Transverse colon (tissue), 4 donors: ENCODE measurements around the gene ARMC3. TPM values are rescaled to one million over a fixed set of nuclear protein-coding genes. Genes with fewer than 3 reads are reported as not detected.

Experiments
- DNase-seq: peaks from one replicate; pipeline ENCODE4 v3.0.0-alpha.2; 2019
- H3K27ac ChIP-seq, 4 donors: fragments of 200-600 bp; sonication (generic); 2 replicates each; pipeline ENCODE4 v1.5.1; 2016 to 2018; ENCODE audit warnings: inconsistent platforms in 4 of 4
- H3K27me3 ChIP-seq: fragments of 200-600 bp; sonication (generic); 2 replicates; pipeline ENCODE4 v1.5.1; 2017; ENCODE audit warnings: inconsistent platforms
- H3K36me3 ChIP-seq, 4 donors: fragments of 200-600 bp; sonication (generic); 2 replicates each; pipeline ENCODE4 v1.5.1; 2017 to 2019; ENCODE audit warnings: inconsistent platforms in 4 of 4
- H3K4me1 ChIP-seq, 4 donors: fragments of 200-600 bp; sonication (generic); 2 replicates each; pipeline ENCODE4 v1.5.1; 2017 to 2020; ENCODE audit warnings: inconsistent platforms in 4 of 4
- H3K4me3 ChIP-seq, 4 donors: fragments of 200-600 bp; sonication (generic); 1 replicate in 1 of 4; 2 replicates in 3 of 4; pipeline versions ENCODE4 v1.5.1 to v1.6.1; 2017 to 2019; ENCODE audit warnings: inconsistent platforms in 4 of 4
- H3K9me3 ChIP-seq, 2 donors: fragments of 200-600 bp; sonication (generic); 2 replicates each; pipeline ENCODE4 v1.5.1; 2017 to 2019; ENCODE audit warnings: inconsistent platforms in 2 of 2
- EP300 ChIP-seq: sonication (generic); formaldehyde crosslinking; IDR thresholded peaks from one replicate; pipeline ENCODE4 v1.6.1; 2017; ENCODE audit warnings: antibody characterized with exemption, low read depth
- POLR2A ChIP-seq: fragments of 450-650 bp; IDR thresholded peaks from one replicate; pipeline ENCODE4 v1.6.1; 2016; ENCODE audit warnings: antibody characterized with exemption, mild to moderate bottlenecking, moderate library complexity
- POLR2AphosphoS5 ChIP-seq, 3 donors: sonication (generic); formaldehyde crosslinking; IDR thresholded peaks; one replicate each; pipeline ENCODE4 v1.6.1; 2016; ENCODE audit warnings: antibody characterized with exemption in 3 of 3
- WGBS, 2 donors: methylation state at CpG; one replicate each; pipeline ENCODE4 v1.1.5; 2018; ENCODE audit warnings: low coverage in 1 of 2; 5-methylcytosine and 5-hydroxymethylcytosine counted together
- in situ Hi-C, 4 donors: fragments of 200-750 bp; cut with MboI; loops; one replicate each; pipeline versions ENCODE4 v1.15.0 to v1.15.1; 2017; ENCODE audit warnings: low sequenced_read_pairs in 3 of 4, low pct_ligation_motif_present in 1 of 4, low pct_unique_long_range_greater_than_20kb in 1 of 4
- intact Hi-C: fragments of 100-400 bp; cut with DNase I; formaldehyde crosslinking; loops from one replicate; pipeline ENCODE4 v1.15.1; 2023; ENCODE audit warnings: low total_unique reads
- total RNA-seq, 4 donors: library from RNA; depleted of rRNA; stranded (reverse); fragments of >200 nt; gene quantifications; one replicate each; pipeline ENCODE4 v1.1.0, GENCODE V29; 2016
- TF ChIP-seq, protein P1 (sequence below), 5 experiments: fragments of 200-600 bp in 3 of 5; fragments of 450-650 bp in 2 of 5; sonication (generic) in 3 of 5; IDR thresholded peaks; 1 replicate in 2 of 5; 2 replicates in 3 of 5; pipeline ENCODE4 v1.5.1; 2016 to 2017; ENCODE audit warnings: antibody characterized with exemption in 5 of 5, inconsistent platforms in 3 of 5, mild to moderate bottlenecking in 2 of 5, moderate library complexity in 1 of 5

The ARMC3 gene
- total RNA-seq, 4 donors from 2014 or later, result not detected

- DNase-seq, result no peak
- TF ChIP-seq EP300 (no peak), POLR2AphosphoS5 (IDR thresholded peaks at IDR 0.05) (no peak), POLR2A (no peak)
- TF ChIP-seq, protein P1, sequence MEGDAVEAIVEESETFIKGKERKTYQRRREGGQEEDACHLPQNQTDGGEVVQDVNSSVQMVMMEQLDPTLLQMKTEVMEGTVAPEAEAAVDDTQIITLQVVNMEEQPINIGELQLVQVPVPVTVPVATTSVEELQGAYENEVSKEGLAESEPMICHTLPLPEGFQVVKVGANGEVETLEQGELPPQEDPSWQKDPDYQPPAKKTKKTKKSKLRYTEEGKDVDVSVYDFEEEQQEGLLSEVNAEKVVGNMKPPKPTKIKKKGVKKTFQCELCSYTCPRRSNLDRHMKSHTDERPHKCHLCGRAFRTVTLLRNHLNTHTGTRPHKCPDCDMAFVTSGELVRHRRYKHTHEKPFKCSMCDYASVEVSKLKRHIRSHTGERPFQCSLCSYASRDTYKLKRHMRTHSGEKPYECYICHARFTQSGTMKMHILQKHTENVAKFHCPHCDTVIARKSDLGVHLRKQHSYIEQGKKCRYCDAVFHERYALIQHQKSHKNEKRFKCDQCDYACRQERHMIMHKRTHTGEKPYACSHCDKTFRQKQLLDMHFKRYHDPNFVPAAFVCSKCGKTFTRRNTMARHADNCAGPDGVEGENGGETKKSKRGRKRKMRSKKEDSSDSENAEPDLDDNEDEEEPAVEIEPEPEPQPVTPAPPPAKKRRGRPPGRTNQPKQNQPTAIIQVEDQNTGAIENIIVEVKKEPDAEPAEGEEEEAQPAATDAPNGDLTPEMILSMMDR (IDR thresholded peaks at IDR 0.05), result no peak
- H3K27ac ChIP-seq, result no peak overlapping the region
- no peak overlapping the region for H3K4me3 ChIP-seq
- H3K27me3 ChIP-seq, result peaks cover 4% of the 10 kb centered on the region
- H3K9me3 ChIP-seq, result no peaks in the 10 kb centered on the region
- in situ Hi-C loops (no loop called here), intact Hi-C loops (no loop called here)
- H3K36me3 ChIP-seq, result no peaks in the 10 kb centered on the region
- H3K4me1 ChIP-seq, result no peaks in the 10 kb centered on the region
Measured at GRCh38 chr10:23034790-23035189, 106.9 kb downstream of the ARMC3 start.

- in situ Hi-C loops, result no loop called here
Measured at GRCh38 chr10:23035569-23035968, 107.7 kb downstream of the ARMC3 start.

GRCh38 chr10:23037152-23037551 is 109.3 kb downstream of the ARMC3 start:
- in situ Hi-C loops (no loop called here), intact Hi-C loops (no loop called here)
- 84 to 86% methylated on average over 10 of the region's 10 CpGs for whole genome bisulfite sequencing, 2 donors
- Histone ChIP-seq H3K27me3 (no peaks in the 10 kb centered on the region), H3K4me3 (no peak overlapping the region), H3K9me3 (no peaks in the 10 kb centered on the region), H3K36me3 (no peaks in the 10 kb centered on the region), H3K27ac (no peak overlapping the region), H3K4me1 (no peaks in the 10 kb centered on the region)
- no peak for TF ChIP-seq EP300
- no peak for TF ChIP-seq POLR2AphosphoS5 (IDR thresholded peaks at IDR 0.05)
- TF ChIP-seq, protein P1 (IDR thresholded peaks at IDR 0.05), result no peak
- TF ChIP-seq POLR2A, result no peak
- DNase-seq, result no peak

More at GRCh38 chr10:23035569-23035968, 107.7 kb downstream of the ARMC3 start:
- intact Hi-C loops, result no loop called here
- no peak overlapping the region for H3K27ac ChIP-seq
- no peak overlapping the region for H3K4me3 ChIP-seq
- no peak for DNase-seq
- peaks cover 4% of the 10 kb centered on the region for H3K27me3 ChIP-seq
- no peaks in the 10 kb centered on the region for H3K9me3 ChIP-seq
- H3K36me3 ChIP-seq, result no peaks in the 10 kb centered on the region
- no peak for TF ChIP-seq POLR2A
- TF ChIP-seq, protein P1 (IDR thresholded peaks at IDR 0.05), result no peak
- TF ChIP-seq EP300, result no peak
- no peak for TF ChIP-seq POLR2AphosphoS5 (IDR thresholded peaks at IDR 0.05)
- H3K4me1 ChIP-seq, result no peaks in the 10 kb centered on the region

DNA sequence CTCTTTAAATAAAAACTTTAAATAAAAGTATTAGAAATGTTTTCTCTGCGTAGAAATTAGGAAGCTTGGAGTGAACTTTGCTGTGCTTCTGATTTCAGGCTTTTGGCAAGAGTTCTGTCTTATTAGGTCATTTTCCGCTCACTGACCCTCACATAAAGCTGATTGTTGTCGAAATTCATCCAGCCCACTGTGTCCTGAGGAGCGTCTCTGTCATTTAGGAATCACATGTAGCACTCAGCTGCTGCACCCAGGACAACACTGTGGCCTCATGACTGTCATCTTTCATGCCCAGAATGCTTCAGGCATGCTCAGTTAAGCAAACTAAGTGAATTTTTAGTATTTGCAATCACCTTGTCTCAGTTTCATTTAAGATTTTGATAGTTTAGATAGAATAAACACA is 109.7 kb downstream of the ARMC3 start:
- no peak overlapping the region for H3K27ac ChIP-seq
- intact Hi-C loops, result no loop called here
- 52 to 66% methylated on average over 4 of the region's 4 CpGs for WGBS, 2 donors
- no peaks in the 10 kb centered on the region for H3K27me3 ChIP-seq
- H3K4me3 ChIP-seq, result no peak overlapping the region
- no peaks in the 10 kb centered on the region for H3K9me3 ChIP-seq
- in situ Hi-C loops, result no loop called here
- no peak for TF ChIP-seq POLR2AphosphoS5 (IDR thresholded peaks at IDR 0.05)
- no peak for TF ChIP-seq EP300
- DNase-seq, result no peak
- H3K36me3 ChIP-seq, result no peaks in the 10 kb centered on the region
- no peaks in the 10 kb centered on the region for H3K4me1 ChIP-seq

GRCh38 chr10:23038172-23038571 is 110.3 kb downstream of the ARMC3 start:
- Histone ChIP-seq H3K27me3 (no peaks in the 10 kb centered on the region), H3K9me3 (no peaks in the 10 kb centered on the region), H3K27ac (no peak overlapping the region), H3K4me1 (no peaks in the 10 kb centered on the region), H3K36me3 (no peaks in the 10 kb centered on the region), H3K4me3 (no peak overlapping the region)
- in situ Hi-C loops, result no loop called here
- no peak for TF ChIP-seq EP300
- TF ChIP-seq POLR2AphosphoS5 (IDR thresholded peaks at IDR 0.05), result no peak
- TF ChIP-seq, protein P1 (IDR thresholded peaks at IDR 0.05), result no peak
- no peak for TF ChIP-seq POLR2A
- intact Hi-C loops, result no loop called here
- DNase-seq, result no peak
- 86 to 87% methylated on average over 5 of the region's 5 CpGs for WGBS, 2 donors
